ENCODE data around the gene ZNF320. TPM values are rescaled to one million over a fixed set of nuclear protein-coding genes. Genes with fewer than 3 reads are reported as not detected.

ZNF320 gene
- total and polyA plus RNA-seq, 9 of the 15 experiments (the other 6 are each of a cell fraction or from before 2014, with no cell fraction given) = 5.4 to 25.6 (median 11.7) TPM

- BruUV-seq (replicated peaks) = no TSS peak
- peak; percentile 76 for ATAC-seq
- H3K4me3 ChIP-seq = peak overlapping the region; percentile 63
- H3K36me3 ChIP-seq (ENCODE audit: control insufficient read depth, insufficient read depth, low read length) = peaks cover 28% of the 10 kb centered on the region; the same call in 1 of the 3 replicates
- intact Hi-C loops (cut with micrococcal nuclease) (loop anchor here (5.0 kb wide), 1 partner anchor 41 kb away; no protein-coding TSS in a partner anchor), in situ Hi-C loops (cut with MboI) (no loop called here)
- peak; percentile 49 to 73 (median 55) for DNase-seq (ENCODE audit: extremely low read depth in 1 of 4, low spot score in 3 of 4)
- peak overlapping the region; percentile 80 for H2AFZ ChIP-seq (ENCODE audit: low read depth, low read length)
- H3K9me1 ChIP-seq (ENCODE audit: control insufficient read depth, insufficient read depth, low read length) = peaks cover under 1% of the 10 kb centered on the region
- no peaks in the 10 kb centered on the region for H3K27me3 ChIP-seq (ENCODE audit: control insufficient read depth in 2 of 2, insufficient read depth in 2 of 2, low read length in 2 of 2)
- WGBS (ENCODE audit: insufficient coverage, low coverage, missing lambda C conversion rate) = 26% methylated on average over 24 of the region's 24 CpGs
- peak overlapping the region; percentile 86 for H3K4me2 ChIP-seq (ENCODE audit: insufficient read depth, low read length)
- peak overlapping the region; percentile 97 to 99 for H3K9ac ChIP-seq (ENCODE audit: insufficient read depth in 1 of 2, low read depth in 2 of 2, low read length in 2 of 2)
- peak overlapping the region; percentile 92 for H3K27ac ChIP-seq (ENCODE audit: extremely low read depth, low read depth, low read length)
- H3K9me3 ChIP-seq (replicated peaks; ENCODE audit: control insufficient read depth, insufficient read depth, low read depth, low read length) = no peaks in the 10 kb centered on the region
- H3K79me2 ChIP-seq (ENCODE audit: control insufficient read depth, insufficient read depth, low read length) = peaks cover 55% of the 10 kb centered on the region
- peak; percentile 19 for FAIRE-seq
- H4K20me1 ChIP-seq (replicated peaks; ENCODE audit: control insufficient read depth, insufficient read depth, low read length) = no peaks in the 10 kb centered on the region; the same call in 1 of the 2 replicates
- H3K4me1 ChIP-seq (replicated peaks in 1 of 2; ENCODE audit: control insufficient read depth in 2 of 2, insufficient read depth in 2 of 2, low read length in 2 of 2) = peaks cover 2 to 25% of the 10 kb centered on the region in 2 experiments; a peak in 4 of 5 replicates
- ChIA-PET CTCF (ENCODE audit: low intra/inter-chr PET ratio) (no interaction called here), POLR2A (no interaction called here)
- 0 out of 2 replicates have a peak, but pooled peaks have one; percentile 19 for TF ChIP-seq BCOR (IDR thresholded peaks at IDR 0.05)
- TF ChIP-seq NRF1 (conservative IDR thresholded peaks at IDR 0.05 in 1 of 2, IDR thresholded peaks at IDR 0.05 in 1 of 2) = no peak
- peak; percentile 98 for TF ChIP-seq NFIC (IDR thresholded peaks at IDR 0.05)
- TF ChIP-seq ZBTB40 (IDR thresholded peaks at IDR 0.05) = no peak
- no peak for TF ChIP-seq ZBTB40 (CRISPR knock-in tag; IDR thresholded peaks at IDR 0.05)
- TF ChIP-seq NFIX (CRISPR knock-in tag; IDR thresholded peaks at IDR 0.05; ENCODE audit: low read depth) = peak; percentile 83
- TF ChIP-seq ZNF121 (CRISPR knock-in tag; conservative IDR thresholded peaks at IDR 0.05) = peak; percentile 94
Observed at GRCh38 chr19:52896431-52897137, 851 bp downstream of the ZNF320 start.

Measured in K562 (cell line).